PC-3 (cell line): Measurements from ENCODE around the gene C17orf67. TPM values are rescaled to one million over a fixed set of nuclear protein-coding genes. Genes with fewer than 3 reads are reported as not detected.

Experiments
- ATAC-seq: fragments of 200-7000 bp; cut with Tn5 transposase; 2 replicates; pipeline ENCODE4 v1.9.1; 2020; ENCODE audit warnings: mild to moderate bottlenecking, moderate library complexity
- BruUV-seq: library from RNA; stranded (reverse); fragments of 400-500 nt; replicated peaks from 2 replicates; lab custom pipeline; 2021; lab: Mats Ljungman, UMichigan
- CTCF ChIA-PET: fragments of 300-600 bp; sonication (Branson Sonifier 250); formaldehyde crosslinking; loops from one replicate; lab custom pipeline; 2022; ENCODE audit warnings: antibody characterized with exemption; lab: Charles Lee
- POLR2A ChIA-PET: fragments of 300-600 bp; sonication (Branson Sonifier 250); formaldehyde crosslinking; loops from one replicate; lab custom pipeline; 2022; ENCODE audit warnings: antibody characterized with exemption; ENCODE audit not compliant: unreplicated experiment; lab: Charles Lee
- DNase-seq: peaks from one replicate; pipeline ENCODE4 v3.0.0-alpha.2; 2015
- H2AFZ ChIP-seq: fragments of 300-600 bp; sonication (generic); 2 replicates; pipeline ENCODE4 v1.6.0; 2016; ENCODE audit warnings: antibody characterized with exemption, low read length
- H3F3A ChIP-seq: fragments of 300-600 bp; sonication (generic); one replicate; pipeline ENCODE4 v1.6.0; 2017; ENCODE audit warnings: antibody characterized with exemption, low read length, control low read depth, mild to moderate bottlenecking; ENCODE audit not compliant: unreplicated experiment
- H3K27ac ChIP-seq: fragments of 300-600 bp; sonication (generic); 2 replicates; pipeline ENCODE4 v1.5.1; 2016; ENCODE audit warnings: mild to moderate bottlenecking, low read length
- H3K27me3 ChIP-seq: fragments of 300-600 bp; sonication (generic); 2 replicates; pipeline ENCODE4 v1.6.1; 2016; ENCODE audit warnings: low read length, mixed read lengths
- H3K36me3 ChIP-seq: fragments of 300-600 bp; sonication (generic); 2 replicates; pipeline ENCODE4 v1.6.1; 2016; ENCODE audit warnings: low read depth, mixed run types, low read length, mixed read lengths
- H3K4me1 ChIP-seq: fragments of 300-600 bp; sonication (generic); 2 replicates; pipeline ENCODE4 v1.5.1; 2016; ENCODE audit warnings: low read length; ENCODE audit not compliant: insufficient read depth
- H3K4me2 ChIP-seq: fragments of 300-600 bp; sonication (generic); 2 replicates; pipeline ENCODE4 v1.6.0; 2016; ENCODE audit warnings: low read length
- H3K4me3 ChIP-seq: fragments of 300-600 bp; sonication (generic); 2 replicates; pipeline ENCODE4 v1.5.1; 2016; ENCODE audit warnings: mild to moderate bottlenecking, low read length, mixed read lengths
- H3K79me2 ChIP-seq: fragments of 300-600 bp; sonication (generic); 2 replicates; pipeline ENCODE4 v1.6.1; 2017; ENCODE audit warnings: low read length, mixed read lengths
- H3K9ac ChIP-seq: fragments of 300-600 bp; sonication (generic); 2 replicates; pipeline ENCODE4 v1.6.0; 2016; ENCODE audit warnings: mild to moderate bottlenecking, low read length
- H3K9me2 ChIP-seq: fragments of 300-600 bp; sonication (generic); replicated peaks from 2 replicates; pipeline ENCODE4 v1.6.1; 2016; ENCODE audit warnings: mixed run types, low read length, mixed read lengths
- H3K9me3 ChIP-seq: fragments of 300-600 bp; sonication (generic); 2 replicates; pipeline ENCODE4 v1.6.1; 2016; ENCODE audit warnings: low read length, mixed read lengths
- H4K20me1 ChIP-seq: fragments of 300-600 bp; sonication (generic); 2 replicates; pipeline ENCODE4 v1.6.1; 2016; ENCODE audit warnings: low read length, mixed read lengths
- CTCF ChIP-seq: fragments of 300-600 bp; sonication (generic); conservative IDR thresholded peaks from 2 replicates; pipeline ENCODE4 v1.5.1; 2017; ENCODE audit warnings: antibody characterized with exemption, low read depth, mild to moderate bottlenecking, low read length
- EZH2 ChIP-seq: fragments of 300-600 bp; sonication (generic); IDR thresholded peaks from one replicate; pipeline ENCODE4 v1.6.1; 2017; ENCODE audit warnings: antibody characterized with exemption, mild to moderate bottlenecking, low read length; ENCODE audit not compliant: unreplicated experiment
- EZH2phosphoT487 ChIP-seq: fragments of 300-600 bp; sonication (generic); IDR thresholded peaks from 2 replicates; pipeline ENCODE4 v1.6.1; 2018; ENCODE audit warnings: mild to moderate bottlenecking, antibody characterized with exemption, low read length, borderline replicate concordance
- intact Hi-C: fragments of 100-400 bp; cut with micrococcal nuclease; formaldehyde crosslinking; loops from 2 replicates; pipeline ENCODE4 v1.9.0; 2023
- total RNA-seq: library from RNA; depleted of rRNA; stranded (reverse); fragments of >200 nt; gene quantifications from 2 replicates; pipeline ENCODE4 v1.2.3, GENCODE V29; 2014

Gene C17orf67
- total RNA-seq, 1 experiment from 2014 or later, result 4.4 TPM

GRCh38 chr17:56774650-56775049 lies 59.1 kb downstream of the C17orf67 start:
- intact Hi-C loops, result no loop called here
- Histone ChIP-seq H3K79me2 (no peaks in the 10 kb centered on the region), H4K20me1 (no peaks in the 10 kb centered on the region), H3F3A (no peaks in the 10 kb centered on the region), H3K36me3 (no peaks in the 10 kb centered on the region), H2AFZ (no peak overlapping the region), H3K4me2 (no peak overlapping the region), H3K27me3 (no peaks in the 10 kb centered on the region), H3K9ac (no peak overlapping the region), H3K27ac (no peak overlapping the region), H3K9me2 (no peaks in the 10 kb centered on the region), H3K4me3 (no peak overlapping the region), H3K4me1 (peaks cover 41% of the 10 kb centered on the region), H3K9me3 (no peaks in the 10 kb centered on the region)
- CTCF ChIA-PET, result no interaction called here
- BruUV-seq, result no TSS peak
- ATAC-seq, result no peak
- DNase-seq, result no peak
- POLR2A ChIA-PET, result no interaction called here
- TF ChIP-seq EZH2 (no peak), EZH2phosphoT487 (no peak), CTCF (no peak)

- Histone ChIP-seq H3K9me2 (no peaks in the 10 kb centered on the region), H3K9ac (peak overlapping the region; percentile 31), H3K27ac (peak overlapping the region; percentile 86), H2AFZ (no peak overlapping the region), H3K9me3 (no peaks in the 10 kb centered on the region), H3F3A (no peaks in the 10 kb centered on the region), H4K20me1 (no peaks in the 10 kb centered on the region), H3K27me3 (no peaks in the 10 kb centered on the region), H3K36me3 (no peaks in the 10 kb centered on the region), H3K4me1 (peaks cover 32% of the 10 kb centered on the region), H3K4me2 (peak overlapping the region; percentile 65; the same call in 1 of the 2 replicates), H3K4me3 (no peak overlapping the region), H3K79me2 (no peaks in the 10 kb centered on the region)
- intact Hi-C loops, result no loop called here
- no peak for DNase-seq
- no peak for ATAC-seq
- no peak for TF ChIP-seq EZH2phosphoT487
- TF ChIP-seq EZH2, result no peak
- TF ChIP-seq CTCF, result no peak
- ChIA-PET CTCF (interaction anchor here (0.6 kb wide), 1 partner anchor 18 kb away, joined by 5 read pairs; no protein-coding TSS in a partner anchor), POLR2A (interaction anchor here (0.5 to 0.7 kb wide), 2 partner anchors 17 to 92 kb away, joined by 3 to 17 read pairs; no protein-coding TSS in a partner anchor)
- no TSS peak for BruUV-seq
Observed at GRCh38 chr17:56773124-56773523, 60.6 kb downstream of the C17orf67 start.

GRCh38 chr17:56772442-56772841 lies 61.3 kb downstream of the C17orf67 start:
- Histone ChIP-seq H3K4me1 (peaks cover 25% of the 10 kb centered on the region), H3K36me3 (no peaks in the 10 kb centered on the region), H3K4me3 (no peak overlapping the region), H3K9ac (peak overlapping the region; percentile 59), H3K9me2 (no peaks in the 10 kb centered on the region), H3K9me3 (no peaks in the 10 kb centered on the region), H3K79me2 (no peaks in the 10 kb centered on the region), H3K27me3 (no peaks in the 10 kb centered on the region), H4K20me1 (no peaks in the 10 kb centered on the region), H3K27ac (peak overlapping the region; percentile 86), H2AFZ (peak overlapping the region; percentile 12; the same call in 1 of the 2 replicates), H3F3A (no peaks in the 10 kb centered on the region), H3K4me2 (peak overlapping the region; percentile 65)
- ChIA-PET CTCF (interaction anchor here (0.6 to 1.1 kb wide), 3 partner anchors 18 to 57 kb away, joined by 3 to 5 read pairs (median 3); no protein-coding TSS in a partner anchor), POLR2A (interaction anchor here (0.7 to 0.8 kb wide), 3 partner anchors 14 to 1313 kb away, joined by 3 to 4 read pairs (median 3); no protein-coding TSS in a partner anchor)
- intact Hi-C loops, result loop anchor here (1.0 kb wide), 2 partner anchors 11 to 21 kb away; no protein-coding TSS in a partner anchor
- peak; percentile 97 for ATAC-seq
- DNase-seq, result peak; percentile 90
- BruUV-seq, result no TSS peak
- TF ChIP-seq EZH2 (no peak), EZH2phosphoT487 (no peak), CTCF (no peak)
